22Rv1 (cell line): ENCODE results near the gene DNAH8.

ENCODE experiments used
- H3K27ac ChIP-seq: fragments of 450-650 bp; 2 replicates; pipeline ENCODE4 v1.5.1; 2017
- CTCF ChIP-seq: fragments of 450-650 bp; IDR thresholded peaks from 2 replicates; pipeline ENCODE4 v1.5.1; 2017; ENCODE audit warnings: mild to moderate bottlenecking
- ZFX ChIP-seq: fragments of 450-650 bp; IDR thresholded peaks from 2 replicates; pipeline ENCODE4 v1.6.1; 2017; ENCODE audit warnings: antibody characterized with exemption, borderline replicate concordance

Gene DNAH8

DNA sequence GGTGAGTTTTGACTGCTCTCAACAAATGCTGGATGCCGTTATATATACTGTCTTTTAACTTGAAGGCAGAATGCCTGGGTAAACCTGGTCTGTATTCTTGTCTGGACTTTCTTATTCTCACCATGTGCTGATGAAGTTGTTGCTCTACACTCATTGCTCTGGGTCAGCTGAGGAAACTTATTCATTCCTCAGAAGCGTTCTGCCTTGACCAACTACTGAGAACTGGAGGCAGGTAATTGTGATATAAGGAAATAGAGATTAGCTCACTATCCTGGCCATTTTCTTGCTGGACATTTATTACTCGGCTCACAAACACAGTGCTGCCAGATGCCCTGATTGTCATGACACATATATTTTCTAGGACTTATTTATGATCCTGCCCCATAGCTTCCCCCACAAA lies 103.6 kb downstream of the DNAH8 start:
- TF ChIP-seq CTCF (no peak), ZFX (no peak)
- H3K27ac ChIP-seq: no peak overlapping the region

GRCh38 chr6:38822963-38823362 lies 107.9 kb downstream of the DNAH8 start:
- no peak for TF ChIP-seq ZFX
- no peak for TF ChIP-seq CTCF
- no peak overlapping the region for H3K27ac ChIP-seq

GRCh38 chr6:38824243-38824894 lies 109.3 kb downstream of the DNAH8 start:
- TF ChIP-seq CTCF (no peak), ZFX (no peak)
- no peak overlapping the region for H3K27ac ChIP-seq

- no peak overlapping the region for H3K27ac ChIP-seq
- TF ChIP-seq CTCF (no peak), ZFX (no peak)
These were observed 111.9 kb downstream of the DNAH8 start for GRCh38 chr6:38827024-38827423.

GRCh38 chr6:38831865-38832264 lies 116.8 kb downstream of the DNAH8 start:
- H3K27ac ChIP-seq: no peak overlapping the region

DNA sequence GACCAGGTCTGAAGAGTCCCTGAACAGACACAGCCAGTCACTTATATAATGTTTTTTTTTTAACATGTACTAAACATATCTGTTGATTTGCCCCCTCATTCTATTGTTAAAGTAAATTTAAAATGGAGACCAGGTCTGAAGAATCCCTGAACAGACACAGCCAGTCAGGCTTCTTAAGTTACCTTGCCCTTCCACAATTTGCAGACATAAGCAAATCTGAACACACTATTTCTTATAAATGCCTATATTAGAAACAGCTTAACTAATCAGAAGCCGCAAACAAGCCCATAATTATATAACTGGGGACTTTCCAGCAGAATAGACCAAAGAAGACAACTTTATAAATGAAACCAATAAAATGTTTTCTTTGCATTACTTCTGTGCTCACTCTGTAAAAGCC lies 118.2 kb downstream of the DNAH8 start:
- no peak overlapping the region for H3K27ac ChIP-seq
- TF ChIP-seq CTCF (no peak), ZFX (no peak)

More at GRCh38 chr6:38831865-38832264, 116.8 kb downstream of the DNAH8 start:
- TF ChIP-seq ZFX (no peak), CTCF (no peak)

GRCh38 chr6:38836585-38836984 lies 121.5 kb downstream of the DNAH8 start:
- no peak for TF ChIP-seq ZFX
- TF ChIP-seq CTCF: no peak

More at GRCh38 chr6:38836585-38836984, 121.5 kb downstream of the DNAH8 start:
- H3K27ac ChIP-seq: no peak overlapping the region
